Central memory CD4-positive, alpha-beta T cell (primary cell): ENCODE measurements around the gene TNS2.
A peak's percentile ranks its signal among the peaks of the same experiment; 100 is the strongest.

Experiments
- DNase-seq: peaks from one replicate; pipeline ENCODE4 v3.0.0; 2022

The TNS2 gene

GRCh38 chr12:53058674-53059433 is 9.0 kb downstream of the TNS2 start:
- DNase-seq: no peak

DNA sequence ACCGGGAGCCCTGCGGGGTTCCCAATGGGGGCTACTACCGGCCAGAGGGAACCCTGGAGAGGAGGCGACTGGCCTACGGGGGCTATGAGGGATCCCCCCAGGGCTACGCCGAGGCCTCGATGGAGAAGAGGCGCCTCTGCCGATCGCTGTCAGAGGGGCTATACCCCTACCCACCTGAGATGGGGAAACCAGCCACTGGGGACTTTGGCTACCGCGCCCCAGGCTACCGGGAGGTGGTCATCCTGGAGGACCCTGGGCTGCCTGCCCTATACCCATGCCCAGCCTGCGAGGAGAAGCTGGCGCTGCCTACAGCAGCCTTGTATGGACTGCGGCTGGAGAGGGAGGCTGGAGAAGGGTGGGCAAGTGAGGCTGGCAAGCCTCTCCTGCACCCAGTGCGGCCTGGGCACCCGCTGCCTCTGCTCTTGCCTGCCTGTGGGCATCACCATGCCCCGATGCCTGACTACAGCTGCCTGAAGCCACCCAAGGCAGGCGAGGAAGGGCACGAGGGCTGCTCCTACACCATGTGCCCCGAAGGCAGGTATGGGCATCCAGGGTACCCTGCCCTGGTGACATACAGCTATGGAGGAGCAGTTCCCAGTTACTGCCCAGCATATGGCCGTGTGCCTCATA is 9.7 kb downstream of the TNS2 start:
- DNase-seq: no peak

DNA sequence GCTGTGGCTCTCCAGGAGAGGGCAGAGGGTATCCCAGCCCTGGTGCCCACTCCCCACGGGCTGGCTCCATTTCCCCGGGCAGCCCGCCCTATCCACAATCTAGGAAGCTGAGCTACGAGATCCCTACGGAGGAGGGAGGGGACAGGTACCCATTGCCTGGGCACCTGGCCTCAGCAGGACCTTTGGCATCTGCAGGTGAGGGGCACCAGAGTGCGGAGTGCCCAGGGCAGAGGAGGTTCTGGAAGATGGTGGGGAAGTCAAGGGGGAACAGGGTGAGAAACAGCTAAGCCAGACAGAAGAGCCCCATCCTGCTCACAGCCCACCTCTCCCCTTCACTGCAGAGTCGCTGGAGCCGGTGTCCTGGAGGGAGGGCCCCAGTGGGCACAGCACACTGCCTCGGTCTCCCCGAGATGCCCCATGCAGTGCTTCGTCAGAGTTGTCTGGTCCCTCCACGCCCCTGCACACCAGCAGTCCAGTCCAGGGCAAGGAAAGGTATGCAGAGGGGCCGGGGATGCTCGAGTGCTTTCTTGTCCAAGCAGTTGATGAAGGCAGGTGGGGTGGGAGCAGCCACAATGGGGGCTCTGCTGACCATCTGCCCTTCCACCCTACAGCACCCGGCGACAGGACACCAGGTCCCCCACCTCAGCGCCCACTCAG is 10.3 kb downstream of the TNS2 start:
- DNase-seq: no peak

DNA sequence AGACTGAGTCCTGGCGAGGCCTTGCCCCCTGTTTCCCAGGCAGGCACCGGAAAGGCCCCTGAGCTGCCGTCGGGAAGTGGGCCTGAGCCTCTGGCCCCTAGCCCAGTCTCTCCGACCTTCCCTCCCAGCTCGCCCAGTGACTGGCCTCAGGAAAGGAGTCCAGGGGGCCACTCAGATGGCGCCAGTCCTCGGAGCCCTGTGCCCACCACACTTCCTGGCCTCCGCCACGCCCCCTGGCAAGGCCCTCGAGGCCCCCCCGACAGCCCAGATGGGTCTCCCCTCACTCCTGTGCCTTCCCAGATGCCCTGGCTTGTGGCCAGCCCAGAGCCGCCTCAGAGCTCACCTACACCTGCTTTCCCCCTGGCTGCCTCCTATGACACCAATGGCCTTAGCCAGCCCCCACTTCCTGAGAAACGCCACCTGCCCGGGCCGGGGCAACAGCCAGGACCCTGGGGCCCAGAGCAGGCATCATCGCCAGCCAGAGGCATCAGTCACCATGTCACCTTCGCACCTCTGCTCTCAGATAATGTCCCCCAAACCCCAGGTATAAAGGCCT is 10.9 kb downstream of the TNS2 start:
- no peak for DNase-seq

DNA sequence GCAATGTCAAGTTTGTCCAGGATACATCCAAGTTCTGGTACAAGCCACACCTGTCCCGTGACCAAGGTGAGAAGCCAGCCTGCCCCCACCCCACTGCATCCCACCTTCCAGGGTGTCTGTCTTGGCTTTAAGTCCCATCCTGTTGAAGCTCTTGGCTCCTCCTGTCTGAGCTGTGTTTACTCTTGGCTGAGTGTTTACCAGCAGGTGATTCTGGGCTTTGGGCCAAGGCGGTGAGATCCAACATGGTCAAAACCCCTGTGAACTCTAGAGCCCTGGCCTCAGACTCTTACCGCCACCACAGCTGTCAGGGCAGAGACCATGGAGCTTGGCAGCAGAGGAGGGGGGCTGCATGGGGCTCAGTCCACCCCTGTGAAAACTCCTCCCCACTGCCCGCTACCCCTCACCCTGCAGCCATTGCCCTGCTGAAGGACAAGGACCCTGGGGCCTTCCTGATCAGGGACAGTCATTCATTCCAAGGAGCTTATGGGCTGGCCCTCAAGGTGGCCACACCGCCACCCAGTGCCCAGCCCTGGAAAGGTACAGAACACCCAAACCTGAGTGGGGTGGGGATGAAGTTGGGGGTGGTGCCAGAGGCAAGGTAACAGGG is 11.6 kb downstream of the TNS2 start:
- no peak for DNase-seq

DNA sequence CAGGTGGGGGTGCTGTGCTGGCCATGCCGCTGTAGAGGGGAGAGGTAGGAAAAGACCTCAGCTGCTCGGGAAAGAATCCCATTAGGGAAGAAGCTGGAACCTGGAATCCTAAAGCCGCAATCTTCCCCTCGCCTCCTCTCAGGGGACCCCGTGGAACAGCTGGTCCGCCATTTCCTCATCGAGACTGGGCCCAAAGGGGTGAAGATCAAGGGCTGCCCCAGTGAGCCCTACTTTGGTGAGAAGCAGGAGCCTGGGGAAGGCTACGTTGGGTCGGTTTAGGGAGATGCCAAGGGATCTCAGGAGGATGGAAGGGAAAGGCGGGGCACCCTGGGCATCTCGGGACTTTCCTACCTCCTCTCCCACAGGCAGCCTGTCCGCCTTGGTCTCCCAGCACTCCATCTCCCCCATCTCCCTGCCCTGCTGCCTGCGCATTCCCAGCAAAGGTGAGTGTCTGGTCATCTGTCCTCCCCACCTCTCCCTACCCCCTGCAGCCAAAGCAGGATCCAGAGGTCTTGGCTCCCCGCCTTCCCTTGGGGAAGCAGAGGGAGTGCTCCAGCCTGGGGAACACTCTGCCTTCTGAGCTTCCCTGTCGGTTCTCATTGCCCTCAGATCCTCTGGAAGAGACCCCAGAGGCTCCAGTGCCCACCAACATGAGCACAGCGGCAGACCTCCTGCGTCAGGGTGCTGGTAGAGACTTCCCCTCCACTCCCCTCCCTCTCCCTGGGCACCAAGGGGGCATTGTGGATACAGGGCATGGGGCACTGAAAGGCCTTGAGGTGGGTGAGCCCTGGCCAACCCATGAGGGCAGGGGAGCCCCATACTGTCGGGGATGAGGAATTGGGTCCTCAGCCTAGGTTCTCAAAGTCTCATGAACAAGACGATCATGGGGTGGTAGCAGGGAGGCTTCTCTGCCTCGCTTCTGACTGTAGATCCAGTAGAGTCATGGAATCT is 12.4 kb downstream of the TNS2 start:
- no peak for DNase-seq

DNA sequence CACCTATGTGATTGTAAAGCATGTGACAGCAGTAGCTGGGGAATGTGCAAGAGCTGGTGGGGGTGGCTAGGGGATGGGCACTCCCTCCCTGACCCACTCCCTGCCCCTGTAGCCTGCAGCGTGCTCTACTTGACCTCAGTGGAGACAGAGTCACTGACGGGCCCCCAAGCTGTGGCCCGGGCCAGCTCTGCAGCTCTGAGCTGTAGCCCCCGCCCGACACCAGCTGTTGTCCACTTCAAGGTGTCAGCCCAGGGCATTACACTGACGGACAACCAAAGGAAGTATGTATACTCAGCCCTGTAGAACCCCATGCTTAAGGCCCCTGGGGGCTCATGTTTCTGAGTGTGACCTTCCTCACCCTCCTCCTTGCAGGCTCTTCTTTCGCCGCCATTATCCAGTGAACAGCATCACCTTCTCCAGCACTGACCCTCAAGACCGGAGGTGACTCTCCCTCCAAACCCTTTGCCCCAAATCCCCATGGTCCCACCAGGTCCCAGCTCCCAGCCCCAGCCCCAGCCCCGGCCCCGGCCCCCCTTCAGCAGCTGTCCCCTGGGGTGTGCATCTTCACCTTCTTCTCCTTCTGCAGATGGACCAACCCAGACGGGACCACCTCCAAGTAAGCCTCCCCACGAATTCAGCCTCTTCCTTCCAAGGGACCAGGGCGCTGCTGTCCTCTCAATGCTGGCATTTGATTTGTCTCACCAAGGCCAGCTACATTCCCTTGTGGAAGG is 13.3 kb downstream of the TNS2 start:
- DNase-seq: no peak

DNA sequence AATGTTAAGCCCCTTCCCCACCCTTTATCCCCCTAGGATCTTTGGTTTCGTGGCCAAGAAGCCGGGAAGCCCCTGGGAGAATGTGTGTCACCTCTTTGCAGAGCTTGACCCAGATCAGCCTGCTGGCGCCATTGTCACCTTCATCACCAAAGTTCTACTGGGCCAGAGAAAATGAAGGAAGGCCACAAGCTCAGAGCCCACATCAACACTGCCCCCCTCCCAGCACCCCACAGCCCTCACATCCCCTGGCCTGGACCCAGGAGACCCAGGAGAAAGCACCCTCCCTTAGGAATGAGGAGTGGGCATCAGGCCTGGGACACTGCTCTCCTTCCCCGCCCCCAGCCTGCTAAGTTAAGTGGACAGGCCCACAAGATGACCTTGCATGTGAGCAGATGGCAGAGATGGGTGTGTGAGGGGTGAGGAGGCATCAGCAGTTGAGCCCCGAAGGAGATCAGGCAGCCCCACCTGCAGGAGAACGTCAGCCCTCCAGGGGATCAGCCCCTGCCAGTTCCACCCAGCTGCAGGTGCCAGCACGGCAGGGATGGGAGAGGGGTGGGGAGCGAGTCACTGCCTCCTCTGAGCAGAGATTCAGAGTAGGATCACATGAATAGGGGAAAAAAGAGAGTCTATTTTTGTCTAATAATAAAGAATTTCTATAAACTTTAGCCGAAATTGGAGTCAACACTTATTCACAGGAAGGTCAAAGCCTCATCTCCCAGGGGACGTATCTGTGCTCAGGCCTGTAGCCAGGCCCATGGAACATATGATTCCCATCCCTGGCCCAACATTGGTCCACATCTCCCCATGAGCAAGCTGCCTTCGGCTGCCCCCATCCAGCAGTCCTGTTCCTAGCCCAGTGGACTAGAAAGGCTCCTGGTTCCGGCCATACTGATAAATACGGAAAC is 14.1 kb downstream of the TNS2 start:
- no peak for DNase-seq

- DNase-seq: no peak
Measured at GRCh38 chr12:53064613-53065436, 15.0 kb downstream of the TNS2 start.

- no peak for DNase-seq
Measured at GRCh38 chr12:53065470-53065869, 15.6 kb downstream of the TNS2 start.

GRCh38 chr12:53065975-53066931 is 16.4 kb downstream of the TNS2 start:
- peak; percentile 55 for DNase-seq

DNA sequence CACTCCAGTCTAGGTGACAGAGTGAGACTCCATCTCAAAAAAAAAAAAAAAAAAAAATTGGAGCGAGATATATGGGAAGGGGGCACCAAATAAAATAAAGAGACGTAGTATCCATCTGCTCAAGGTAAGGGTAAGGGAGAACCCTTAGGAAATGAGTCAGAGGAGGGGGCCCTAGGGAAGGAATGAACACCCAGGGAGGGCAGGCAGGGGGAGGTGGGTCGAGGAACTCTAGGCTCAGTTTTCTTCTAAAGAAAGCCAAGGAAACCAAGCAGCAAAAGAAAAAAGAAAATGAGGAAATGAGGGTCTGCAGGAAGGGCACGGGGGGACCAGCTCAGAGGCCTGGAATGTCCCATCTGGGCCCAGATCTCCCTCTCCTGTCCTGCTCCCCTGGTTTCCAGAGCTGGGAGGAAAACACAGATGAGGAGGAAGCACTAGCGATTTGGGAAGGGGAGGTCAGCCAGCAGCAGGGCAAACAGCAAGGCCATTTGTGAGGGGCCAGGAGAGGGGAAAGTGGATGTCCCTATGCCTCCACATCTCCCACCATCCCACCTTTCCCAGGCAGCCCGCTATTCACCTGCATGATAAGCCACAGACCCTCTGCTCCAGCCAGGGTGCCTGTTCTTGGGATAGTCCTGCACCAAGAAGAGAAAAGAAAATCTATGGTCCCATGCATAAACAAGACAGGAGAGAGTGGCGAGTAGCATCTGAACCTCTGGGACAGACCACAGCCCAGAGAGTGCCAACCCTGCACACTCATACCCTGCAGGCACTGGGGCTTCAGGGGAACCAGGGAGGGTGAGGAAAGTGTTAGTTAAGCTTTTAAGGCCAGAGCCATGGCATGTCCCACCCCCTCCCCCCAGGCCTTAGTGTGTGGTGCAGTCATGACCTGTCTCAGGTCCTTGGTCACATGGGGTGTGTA is 17.5 kb downstream of the TNS2 start:
- no peak for DNase-seq

DNA sequence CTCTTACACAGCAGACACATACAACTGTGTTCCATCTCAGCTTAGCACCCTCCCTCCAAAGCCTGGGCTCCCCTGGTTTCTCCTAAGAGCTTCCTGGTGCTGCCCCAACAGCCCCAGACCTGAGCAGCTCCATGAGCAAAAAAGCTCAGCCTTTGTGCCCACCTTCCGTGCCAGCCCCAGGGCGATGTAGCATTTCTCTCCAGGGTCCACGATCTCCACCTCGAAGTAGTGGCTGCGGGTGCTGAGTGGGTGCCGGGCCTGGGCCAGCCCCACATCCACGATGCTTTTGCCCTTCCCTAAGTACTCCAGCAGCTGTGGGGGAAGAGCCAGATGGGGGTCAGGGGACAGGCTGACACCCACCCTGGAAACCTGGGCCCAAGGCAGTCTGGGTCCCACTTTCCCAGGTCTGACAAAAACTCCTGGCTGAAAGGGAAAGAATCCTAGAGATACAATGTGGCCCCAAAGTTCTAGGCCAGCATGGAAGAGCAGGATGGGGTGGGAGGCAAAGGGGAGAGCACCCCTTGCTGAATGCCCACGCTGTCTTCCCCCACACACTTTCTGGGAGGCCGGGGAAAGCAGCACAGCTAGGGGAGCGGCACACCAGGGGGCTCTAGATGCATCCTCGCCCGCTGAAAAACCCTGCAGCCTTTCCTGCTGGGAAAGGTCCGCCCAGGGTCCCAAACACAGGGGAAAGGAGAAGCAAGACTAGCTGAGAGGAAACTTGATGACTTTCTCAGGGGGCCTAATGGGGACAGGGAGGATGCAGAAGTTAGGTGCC is 18.3 kb downstream of the TNS2 start:
- DNase-seq: no peak

DNA sequence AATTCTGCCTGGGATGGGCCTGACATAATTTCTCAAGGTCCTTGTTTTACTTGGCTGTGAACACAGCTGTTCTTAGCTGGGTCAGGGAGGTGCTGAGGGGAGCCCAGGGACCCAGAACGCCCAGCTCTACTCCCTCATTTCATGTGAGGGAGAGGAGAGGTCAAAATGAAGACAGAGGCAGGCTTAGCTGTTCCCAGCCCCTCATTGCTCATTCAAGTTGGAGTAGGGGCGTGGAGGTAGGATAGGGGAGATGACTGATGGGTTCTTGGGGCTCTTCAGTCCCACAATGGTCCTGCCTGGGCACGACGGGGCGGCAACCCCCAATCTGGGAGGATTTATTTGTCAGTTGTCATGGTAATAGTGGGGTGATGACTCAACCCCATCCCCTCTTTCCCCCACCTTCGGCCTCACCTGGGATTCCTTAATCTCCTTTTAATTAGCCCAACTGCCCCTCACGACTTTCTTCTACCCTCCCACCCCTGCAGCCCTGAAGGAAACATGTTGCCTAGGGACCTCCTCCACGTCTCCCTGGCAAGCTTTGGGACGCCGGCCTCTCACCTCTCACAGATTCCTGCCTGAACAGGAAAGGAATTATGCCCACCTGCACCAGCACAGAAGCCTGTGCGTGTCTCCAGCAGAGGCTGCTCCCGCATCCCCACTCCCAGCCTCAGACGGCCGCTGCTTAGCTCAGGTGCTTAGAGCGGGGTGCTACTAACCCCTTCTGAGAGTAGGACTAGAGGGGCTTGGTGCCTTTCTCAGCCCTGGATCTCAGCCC is 19.1 kb downstream of the TNS2 start:
- no peak for DNase-seq
